ENCODE results near the gene RASA3. TPM values are rescaled to one million over a fixed set of nuclear protein-coding genes. Genes with fewer than 3 reads are reported as not detected.
"Not testable (repeated sequence)": the region's sequence is repeated elsewhere in the genome, so short reads cannot be mapped to it uniquely, and the experiment has no call there.

The RASA3 gene
- total RNA-seq, 1 donor from 2014 or later = 2.9 TPM

GRCh38 chr13:114149774-114150740 is 17.6 kb upstream of the RASA3 start:
- Histone ChIP-seq H3K4me2 (no peak overlapping the region), H3K9ac (no peak overlapping the region), H3K27me3 (no peaks in the 10 kb centered on the region), H3K9me3 (ENCODE audit: low read depth) (no peaks in the 10 kb centered on the region), H3K4me1 (peaks cover 6% of the 10 kb centered on the region), H3K4me3 (no peak overlapping the region), H3K27ac (no peak overlapping the region), H2AFZ (replicated peaks) (no peak overlapping the region), H4K20me1 (ENCODE audit: low read depth) (no peaks in the 10 kb centered on the region), H3F3A (ENCODE audit: low read depth) (no peaks in the 10 kb centered on the region), H3K79me2 (ENCODE audit: low read depth) (no peaks in the 10 kb centered on the region), H3K36me3 (no peaks in the 10 kb centered on the region)
- H3K9me3 Mint-ChIP-seq = no peaks in the 10 kb centered on the region
- no peak overlapping the region for H3K27ac Mint-ChIP-seq
- no peak overlapping the region for H3K4me3 Mint-ChIP-seq
- H3K36me3 Mint-ChIP-seq = no peaks in the 10 kb centered on the region
- peaks cover 10% of the 10 kb centered on the region for H3K27me3 Mint-ChIP-seq (ENCODE audit: insufficient read depth, low read depth)
- H3K4me1 Mint-ChIP-seq = peaks cover 44% of the 10 kb centered on the region
- TF ChIP-seq CTCF (IDR thresholded peaks at IDR 0.05) (no peak), EZH2 (IDR thresholded peaks at IDR 0.05) (no peak), EZH2phosphoT487 (IDR thresholded peaks at IDR 0.05) (no peak)
- DNase-seq (ENCODE audit: low spot score) = no peak

- not testable (repeated sequence) for H3K9me3 Mint-ChIP-seq; H3K27ac ChIP-seq; H3K36me3 Mint-ChIP-seq; H3K36me3 ChIP-seq; H3K27me3 Mint-ChIP-seq (ENCODE audit: insufficient read depth, low read depth); H3K4me3 Mint-ChIP-seq; H2AFZ ChIP-seq (replicated peaks); H3K4me3 ChIP-seq; H3K9ac ChIP-seq; H3K27me3 ChIP-seq; H4K20me1 ChIP-seq (ENCODE audit: low read depth); H3F3A ChIP-seq (ENCODE audit: low read depth); H3K4me2 ChIP-seq; H3K4me1 ChIP-seq; H3K27ac Mint-ChIP-seq; H3K79me2 ChIP-seq (ENCODE audit: low read depth); H3K9me3 ChIP-seq (ENCODE audit: low read depth); DNase-seq (ENCODE audit: low spot score)
- H3K4me1 Mint-ChIP-seq = peaks cover 47% of the 10 kb centered on the region
Measured at GRCh38 chr13:114148886-114149285, 16.5 kb upstream of the RASA3 start.

- H2AFZ ChIP-seq (replicated peaks) = no peak overlapping the region
- H3K79me2 ChIP-seq (ENCODE audit: low read depth) = no peaks in the 10 kb centered on the region
- TF ChIP-seq EZH2phosphoT487 (IDR thresholded peaks at IDR 0.05) (no peak), EZH2 (IDR thresholded peaks at IDR 0.05) (no peak), CTCF (IDR thresholded peaks at IDR 0.05) (no peak)
- peaks cover 6% of the 10 kb centered on the region for H3K4me1 ChIP-seq
- no peak overlapping the region for H3K27ac ChIP-seq
- Mint-ChIP-seq H3K36me3 (no peaks in the 10 kb centered on the region), H3K27ac (no peak overlapping the region), H3K4me1 (peaks cover 43% of the 10 kb centered on the region), H3K9me3 (no peaks in the 10 kb centered on the region), H3K4me3 (no peak overlapping the region), H3K27me3 (ENCODE audit: insufficient read depth, low read depth) (peaks cover 4% of the 10 kb centered on the region)
- DNase-seq (ENCODE audit: low spot score) = no peak
- H3K36me3 ChIP-seq = no peaks in the 10 kb centered on the region
- H3K27me3 ChIP-seq = no peaks in the 10 kb centered on the region
- no peaks in the 10 kb centered on the region for H4K20me1 ChIP-seq (ENCODE audit: low read depth)
- H3F3A ChIP-seq (ENCODE audit: low read depth) = no peaks in the 10 kb centered on the region
- no peak overlapping the region for H3K4me3 ChIP-seq
- H3K4me2 ChIP-seq = no peak overlapping the region
- H3K9me3 ChIP-seq (ENCODE audit: low read depth) = no peaks in the 10 kb centered on the region
- no peak overlapping the region for H3K9ac ChIP-seq
Measured at GRCh38 chr13:114148521-114148855, 16.1 kb upstream of the RASA3 start.

Data from neural progenitor cell (in vitro differentiated cells).